Breast epithelium (tissue), 3 donors: ENCODE measurements around the gene PDIA2.

ENCODE experiments used
- CTCF ChIP-seq, 3 donors: fragments of 450-650 bp; IDR thresholded peaks; one replicate each; pipeline ENCODE4 v1.5.1; 2016 to 2017; ENCODE audit warnings: antibody characterized with exemption in 3 of 3, mild to moderate bottlenecking in 3 of 3, moderate library complexity in 3 of 3
- POLR2A ChIP-seq: fragments of 450-650 bp; IDR thresholded peaks from one replicate; pipeline ENCODE4 v1.6.1; 2016; ENCODE audit warnings: antibody characterized with exemption, mild to moderate bottlenecking, moderate library complexity
- POLR2AphosphoS5 ChIP-seq, 3 donors: sonication (generic); formaldehyde crosslinking; IDR thresholded peaks; one replicate each; pipeline ENCODE4 v1.6.1; 2017; ENCODE audit warnings: antibody characterized with exemption in 3 of 3

GRCh38 chr16:336269-336668 lies 53.3 kb downstream of the PDIA2 start:
- TF ChIP-seq CTCF (IDR thresholded peaks at IDR 0.05) (no peak), POLR2AphosphoS5 (IDR thresholded peaks at IDR 0.05) (no peak), POLR2A (no peak)
